ENCODE results near the gene VMO1. TPM values are rescaled to one million over a fixed set of nuclear protein-coding genes. Genes with fewer than 3 reads are reported as not detected.

VMO1 gene
- total and polyA plus RNA-seq, 2 experiments from 2014 or later, result 0.93 TPM; not detected in 1

- no peaks in the 10 kb centered on the region for H3K36me3 ChIP-seq (ENCODE audit: low read depth)
- H3K9me3 ChIP-seq (ENCODE audit: low read depth), result no peaks in the 10 kb centered on the region
- no peak for TF ChIP-seq EZH2phosphoT487 (IDR thresholded peaks at IDR 0.05; ENCODE audit: insufficient read depth, low read depth)
- TF ChIP-seq EZH2 (IDR thresholded peaks at IDR 0.05; ENCODE audit: insufficient read depth, poor library complexity, severe bottlenecking), result no peak
- peaks cover 19% of the 10 kb centered on the region; the same call in 1 of the 2 replicates for H3K4me1 ChIP-seq (ENCODE audit: insufficient read depth)
- in situ Hi-C loops (cut with MboI), result no loop called here
- H4K20me1 ChIP-seq (ENCODE audit: insufficient read depth), result no peaks in the 10 kb centered on the region
- H3K9ac ChIP-seq, result peak within 1 kb of the TSS; percentile 85
- H3K27ac ChIP-seq, result peak within 1 kb of the TSS; percentile 81
- WGBS, 2 experiments (ENCODE audit: low coverage in 1 of 2, low lambda C conversion rate in 2 of 2, missing lambda C conversion rate in 2 of 2), result 63 to 66% methylated on average over 57 to 58 of the region's 62 CpGs
- peak within 1 kb of the TSS; percentile 83 for H2AFZ ChIP-seq
- DNase-seq, result no peak
- peaks cover 15% of the 10 kb centered on the region for H3F3A ChIP-seq (ENCODE audit: insufficient read depth)
- peak within 1 kb of the TSS; percentile 84 for H3K4me2 ChIP-seq (ENCODE audit: unreplicated experiment)
- H3K9me2 ChIP-seq (ENCODE audit: insufficient read depth), result no peaks in the 10 kb centered on the region
- H3K79me2 ChIP-seq (ENCODE audit: insufficient read depth), result no peaks in the 10 kb centered on the region
- H3K4me3 ChIP-seq, result peak within 1 kb of the TSS; percentile 88
- H3K27me3 ChIP-seq (replicated peaks; ENCODE audit: insufficient read depth), result peaks cover 4% of the 10 kb centered on the region; the same call in 1 of the 2 replicates
Measured at GRCh38 chr17:4788807-4789700, 2.9 kb upstream of the VMO1 start, which contains the start of gene GLTPD2. TSS of gene GLTPD2 (plus strand) at chr17:4788964. CDS start at chr17:4789012, 48 bp downstream.

GRCh38 chr17:4788159-4788806, 2.1 kb upstream of the VMO1 start:
- H3K27me3 ChIP-seq (replicated peaks; ENCODE audit: insufficient read depth), result peaks cover 11% of the 10 kb centered on the region; the same call in 1 of the 2 replicates
- no peak overlapping the region for H2AFZ ChIP-seq
- no peaks in the 10 kb centered on the region for H3K79me2 ChIP-seq (ENCODE audit: insufficient read depth)
- peaks cover 15% of the 10 kb centered on the region for H3F3A ChIP-seq (ENCODE audit: insufficient read depth)
- DNase-seq, result no peak
- in situ Hi-C loops (cut with MboI), result no loop called here
- H3K4me3 ChIP-seq, result no peak overlapping the region
- no peaks in the 10 kb centered on the region for H4K20me1 ChIP-seq (ENCODE audit: insufficient read depth)
- H3K36me3 ChIP-seq (ENCODE audit: low read depth), result no peaks in the 10 kb centered on the region
- TF ChIP-seq EZH2 (IDR thresholded peaks at IDR 0.05; ENCODE audit: insufficient read depth, poor library complexity, severe bottlenecking) (no peak), EZH2phosphoT487 (IDR thresholded peaks at IDR 0.05; ENCODE audit: insufficient read depth, low read depth) (no peak)
- H3K9me3 ChIP-seq (ENCODE audit: low read depth), result no peaks in the 10 kb centered on the region
- no peak overlapping the region for H3K27ac ChIP-seq
- no peak overlapping the region for H3K9ac ChIP-seq
- H3K4me1 ChIP-seq (ENCODE audit: insufficient read depth), result peaks cover 19% of the 10 kb centered on the region; the same call in 1 of the 2 replicates
- no peaks in the 10 kb centered on the region for H3K9me2 ChIP-seq (ENCODE audit: insufficient read depth)
- no peak overlapping the region for H3K4me2 ChIP-seq (ENCODE audit: unreplicated experiment)
- WGBS, 2 experiments (ENCODE audit: low coverage in 1 of 2, low lambda C conversion rate in 2 of 2, missing lambda C conversion rate in 2 of 2), result 86% methylated on average over 14 of the region's 14 CpGs

DNA sequence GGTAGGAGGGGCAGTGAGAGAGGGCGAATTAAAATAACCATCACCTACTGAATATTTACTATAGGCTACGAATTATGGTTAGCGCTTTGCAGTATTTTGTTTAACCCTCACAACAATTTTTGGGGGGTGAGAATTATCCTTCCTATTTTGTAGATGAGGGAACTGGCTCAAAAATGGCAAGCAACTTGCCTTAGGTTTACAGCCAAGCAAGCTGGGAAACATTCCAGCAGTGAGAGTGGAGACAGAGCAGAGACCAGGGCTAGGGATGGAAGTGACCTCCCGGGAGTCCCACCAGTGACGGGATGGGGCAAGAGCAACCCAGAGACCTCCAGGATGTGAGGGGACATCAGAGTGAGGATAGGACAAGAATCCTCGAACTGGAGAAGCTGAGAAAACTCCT, 352 bp upstream of the VMO1 start:
- H4K20me1 ChIP-seq (ENCODE audit: insufficient read depth), result no peaks in the 10 kb centered on the region
- H3K36me3 ChIP-seq (ENCODE audit: low read depth), result no peaks in the 10 kb centered on the region
- no peak overlapping the region for H3K27ac ChIP-seq
- H2AFZ ChIP-seq, result peak overlapping the region; percentile 84
- H3K9me3 ChIP-seq (ENCODE audit: low read depth), result no peaks in the 10 kb centered on the region
- H3K9ac ChIP-seq, result peak overlapping the region; percentile 6; the same call in 1 of the 2 replicates
- peak overlapping the region; percentile 88 for H3K4me2 ChIP-seq (ENCODE audit: unreplicated experiment)
- peaks cover 23% of the 10 kb centered on the region for H3K27me3 ChIP-seq (replicated peaks; ENCODE audit: insufficient read depth)
- in situ Hi-C loops (cut with MboI), result no loop called here
- TF ChIP-seq EZH2 (IDR thresholded peaks at IDR 0.05; ENCODE audit: insufficient read depth, poor library complexity, severe bottlenecking), result no peak
- no peak for TF ChIP-seq EZH2phosphoT487 (IDR thresholded peaks at IDR 0.05; ENCODE audit: insufficient read depth, low read depth)
- H3F3A ChIP-seq (ENCODE audit: insufficient read depth), result peaks cover 15% of the 10 kb centered on the region
- WGBS, 2 experiments (ENCODE audit: low coverage in 1 of 2, low lambda C conversion rate in 2 of 2, missing lambda C conversion rate in 2 of 2), result 22 to 25% methylated on average over 6 of the region's 6 CpGs
- H3K79me2 ChIP-seq (ENCODE audit: insufficient read depth), result no peaks in the 10 kb centered on the region
- peak overlapping the region; percentile 64 for H3K4me3 ChIP-seq
- H3K4me1 ChIP-seq (ENCODE audit: insufficient read depth), result peaks cover 19% of the 10 kb centered on the region; the same call in 1 of the 2 replicates
- no peaks in the 10 kb centered on the region for H3K9me2 ChIP-seq (ENCODE audit: insufficient read depth)
- peak; percentile 21 for DNase-seq

GRCh38 chr17:4785311-4786105, 656 bp downstream of the VMO1 start:
- Histone ChIP-seq H3K4me2 (ENCODE audit: unreplicated experiment) (peak overlapping the region; percentile 88), H3F3A (ENCODE audit: insufficient read depth) (peaks cover 12% of the 10 kb centered on the region), H3K4me3 (peak overlapping the region; percentile 64), H2AFZ (peak overlapping the region; percentile 84), H3K9me3 (ENCODE audit: low read depth) (no peaks in the 10 kb centered on the region), H3K27me3 (replicated peaks; ENCODE audit: insufficient read depth) (peaks cover 23% of the 10 kb centered on the region), H3K9me2 (ENCODE audit: insufficient read depth) (no peaks in the 10 kb centered on the region), H3K4me1 (ENCODE audit: insufficient read depth) (peaks cover 19% of the 10 kb centered on the region; the same call in 1 of the 2 replicates), H3K79me2 (ENCODE audit: insufficient read depth) (no peaks in the 10 kb centered on the region), H3K9ac (peak overlapping the region; percentile 6; the same call in 1 of the 2 replicates), H3K27ac (no peak overlapping the region), H3K36me3 (ENCODE audit: low read depth) (no peaks in the 10 kb centered on the region), H4K20me1 (ENCODE audit: insufficient read depth) (no peaks in the 10 kb centered on the region)
- 10 to 15% methylated on average over 52 to 61 of the region's 61 CpGs for WGBS, 2 experiments (ENCODE audit: low coverage in 1 of 2, low lambda C conversion rate in 2 of 2, missing lambda C conversion rate in 2 of 2)
- DNase-seq, result peak; percentile 50
- TF ChIP-seq EZH2 (IDR thresholded peaks at IDR 0.05; ENCODE audit: insufficient read depth, poor library complexity, severe bottlenecking) (no peak), EZH2phosphoT487 (IDR thresholded peaks at IDR 0.05; ENCODE audit: insufficient read depth, low read depth) (no peak)
- in situ Hi-C loops (cut with MboI), result no loop called here
